Vagina (tissue), 2 donors: ENCODE data around the gene CTNND2. TPM values are rescaled to one million over a fixed set of nuclear protein-coding genes. Genes with fewer than 3 reads are reported as not detected.
"Not testable (repeated sequence)": the region's sequence is repeated elsewhere in the genome, so short reads cannot be mapped to it uniquely, and the experiment has no call there.

ENCODE experiments used
- DNase-seq, 2 donors: peaks; one replicate each; pipeline ENCODE4 v3.0.0-alpha.2; 2017; ENCODE audit errors: extremely low spot score in 2 of 2
- H3K27ac ChIP-seq: fragments of 200-600 bp; sonication (generic); one replicate; pipeline ENCODE4 v1.5.1; 2019
- H3K27me3 ChIP-seq: fragments of 200-600 bp; sonication (generic); one replicate; pipeline ENCODE4 v1.5.1; 2019
- H3K36me3 ChIP-seq, 2 donors: fragments of 200-600 bp; sonication (generic); one replicate each; pipeline ENCODE4 v1.5.1; 2017 to 2019
- H3K4me1 ChIP-seq: fragments of 200-600 bp; sonication (generic); one replicate; pipeline ENCODE4 v1.5.1; 2019
- H3K4me3 ChIP-seq, 2 donors: fragments of 200-600 bp; sonication (generic); 1 replicate in 1 of 2; 2 replicates in 1 of 2; pipeline ENCODE4 v1.5.1; 2016 to 2019
- H3K9me3 ChIP-seq: fragments of 200-600 bp; sonication (generic); one replicate; pipeline ENCODE4 v1.5.1; 2019
- POLR2A ChIP-seq, 2 donors: fragments of 450-650 bp; IDR thresholded peaks; one replicate each; pipeline ENCODE4 v1.6.1; 2017; ENCODE audit warnings: antibody characterized with exemption in 2 of 2, mild to moderate bottlenecking in 2 of 2, moderate library complexity in 2 of 2
- POLR2AphosphoS5 ChIP-seq, 2 donors: sonication (generic); formaldehyde crosslinking; IDR thresholded peaks; one replicate each; pipeline ENCODE4 v1.9.0; 2017; ENCODE audit warnings: antibody characterized with exemption in 2 of 2, mild to moderate bottlenecking in 2 of 2, low read depth in 1 of 2; ENCODE audit not compliant: insufficient read depth in 1 of 2
- intact Hi-C: fragments of 100-400 bp; cut with DNase I; formaldehyde crosslinking; loops from one replicate; pipeline ENCODE4 v1.15.1; 2023
- total RNA-seq: library from RNA; depleted of rRNA; stranded (reverse); fragments of >200 nt; gene quantifications from one replicate; pipeline ENCODE4 v1.2.3, GENCODE V29; 2016
- TF ChIP-seq, protein P1 (sequence below), 3 experiments: fragments of 450-650 bp in 2 of 3; fragments of 200-600 bp in 1 of 3; sonication (generic) in 1 of 3; IDR thresholded peaks; one replicate each; pipeline ENCODE4 v1.5.1; 2017 to 2019; ENCODE audit warnings: antibody characterized with exemption in 3 of 3, mild to moderate bottlenecking in 2 of 3, moderate library complexity in 2 of 3

CTNND2 gene
- total RNA-seq, 1 donor from 2014 or later = 1.7 TPM

DNA sequence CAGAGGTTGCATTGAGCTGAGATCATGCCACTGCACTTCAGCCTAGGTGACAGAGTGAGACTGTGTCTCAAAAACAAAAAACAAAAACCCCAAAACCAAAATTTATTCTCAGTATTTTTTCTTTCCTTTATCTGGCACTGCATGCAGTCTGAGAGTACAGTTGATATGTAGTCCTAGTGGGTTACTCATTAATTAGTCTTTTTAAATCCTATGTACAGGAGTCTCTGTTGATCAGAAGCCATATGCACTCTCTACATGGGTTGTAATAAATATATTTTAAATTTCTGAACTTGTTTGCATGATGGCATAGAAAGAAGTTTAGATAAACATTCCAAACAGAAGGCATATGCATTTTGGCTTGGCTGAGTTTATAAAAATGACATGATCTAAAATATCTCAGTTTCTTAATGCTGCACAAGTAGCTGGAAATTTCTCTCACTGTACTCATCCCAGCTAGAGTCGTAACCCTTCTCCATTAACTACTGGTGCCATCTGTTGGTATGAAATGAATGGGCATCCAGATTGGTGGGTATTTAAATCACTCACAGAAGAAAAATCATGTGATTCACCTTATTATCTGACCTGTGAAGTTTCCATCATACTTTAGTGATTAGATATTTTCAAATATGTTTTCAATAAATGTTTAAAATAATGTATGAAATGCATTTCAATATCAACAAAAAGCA lies 284.8 kb downstream of the CTNND2 start:
- no peak for TF ChIP-seq POLR2A (IDR thresholded peaks at IDR 0.05)
- TF ChIP-seq, protein P1, sequence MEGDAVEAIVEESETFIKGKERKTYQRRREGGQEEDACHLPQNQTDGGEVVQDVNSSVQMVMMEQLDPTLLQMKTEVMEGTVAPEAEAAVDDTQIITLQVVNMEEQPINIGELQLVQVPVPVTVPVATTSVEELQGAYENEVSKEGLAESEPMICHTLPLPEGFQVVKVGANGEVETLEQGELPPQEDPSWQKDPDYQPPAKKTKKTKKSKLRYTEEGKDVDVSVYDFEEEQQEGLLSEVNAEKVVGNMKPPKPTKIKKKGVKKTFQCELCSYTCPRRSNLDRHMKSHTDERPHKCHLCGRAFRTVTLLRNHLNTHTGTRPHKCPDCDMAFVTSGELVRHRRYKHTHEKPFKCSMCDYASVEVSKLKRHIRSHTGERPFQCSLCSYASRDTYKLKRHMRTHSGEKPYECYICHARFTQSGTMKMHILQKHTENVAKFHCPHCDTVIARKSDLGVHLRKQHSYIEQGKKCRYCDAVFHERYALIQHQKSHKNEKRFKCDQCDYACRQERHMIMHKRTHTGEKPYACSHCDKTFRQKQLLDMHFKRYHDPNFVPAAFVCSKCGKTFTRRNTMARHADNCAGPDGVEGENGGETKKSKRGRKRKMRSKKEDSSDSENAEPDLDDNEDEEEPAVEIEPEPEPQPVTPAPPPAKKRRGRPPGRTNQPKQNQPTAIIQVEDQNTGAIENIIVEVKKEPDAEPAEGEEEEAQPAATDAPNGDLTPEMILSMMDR (IDR thresholded peaks at IDR 0.05) = no peak
- no peak for TF ChIP-seq POLR2AphosphoS5 (IDR thresholded peaks at IDR 0.05; ENCODE audit: insufficient read depth in 1 of 2, low read depth in 1 of 2)
- Histone ChIP-seq H3K36me3 (no peaks in the 10 kb centered on the region), H3K27me3 (no peaks in the 10 kb centered on the region), H3K27ac (no peak overlapping the region), H3K9me3 (no peaks in the 10 kb centered on the region), H3K4me1 (no peaks in the 10 kb centered on the region), H3K4me3 (no peak overlapping the region)
- intact Hi-C loops = no loop called here
- DNase-seq = no peak

DNA sequence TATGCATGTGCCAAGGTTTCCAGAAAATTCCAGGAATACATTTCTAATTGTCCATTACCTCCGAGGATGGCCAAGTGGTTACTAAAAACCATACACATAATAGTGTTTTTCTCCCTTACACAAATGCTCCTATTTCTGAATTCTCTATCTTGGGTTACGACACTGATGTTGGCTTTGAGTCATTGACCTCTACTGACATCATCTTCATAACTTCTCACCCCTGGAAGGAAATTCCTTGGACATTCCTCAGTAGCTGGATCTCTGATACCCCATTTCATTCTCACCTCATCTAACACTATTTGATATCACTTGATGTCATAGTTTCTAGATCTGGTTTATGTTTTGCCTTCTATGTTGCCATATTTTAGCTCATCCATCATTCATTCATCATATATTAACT lies 287.2 kb downstream of the CTNND2 start:
- Histone ChIP-seq H3K4me1 (no peaks in the 10 kb centered on the region), H3K27ac (no peak overlapping the region), H3K27me3 (no peaks in the 10 kb centered on the region), H3K36me3 (no peaks in the 10 kb centered on the region), H3K4me3 (no peak overlapping the region), H3K9me3 (no peaks in the 10 kb centered on the region)
- TF ChIP-seq POLR2A (IDR thresholded peaks at IDR 0.05) (no peak), POLR2AphosphoS5 (IDR thresholded peaks at IDR 0.05; ENCODE audit: insufficient read depth in 1 of 2, low read depth in 1 of 2) (no peak)
- TF ChIP-seq, protein P1 (IDR thresholded peaks at IDR 0.05) = no peak
- intact Hi-C loops = no loop called here
- DNase-seq = no peak

DNA sequence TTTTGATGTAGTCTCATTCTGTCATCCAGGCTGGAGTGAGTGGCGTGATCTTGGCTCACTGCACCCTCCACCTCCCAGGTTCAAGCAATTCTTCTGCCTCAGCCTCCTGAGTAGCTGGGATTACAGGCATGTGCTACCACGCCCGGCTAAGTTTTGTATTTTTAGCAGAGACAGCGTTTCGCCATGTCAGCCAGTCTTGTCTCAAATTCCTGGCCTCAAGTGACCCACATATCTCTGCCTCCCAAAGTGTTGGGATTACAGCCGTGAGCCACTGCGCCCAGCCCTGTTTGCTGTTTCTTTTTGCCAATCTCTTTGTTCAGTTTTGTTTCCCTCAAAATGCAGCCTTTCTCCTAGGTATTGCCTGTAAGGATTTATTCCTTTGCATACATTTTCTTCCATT lies 287.6 kb downstream of the CTNND2 start:
- H3K27ac ChIP-seq, H3K27me3 ChIP-seq, H3K4me1 ChIP-seq, DNase-seq, H3K4me3 ChIP-seq, H3K36me3 ChIP-seq, H3K9me3 ChIP-seq, intact Hi-C loops: not testable (repeated sequence)

DNA sequence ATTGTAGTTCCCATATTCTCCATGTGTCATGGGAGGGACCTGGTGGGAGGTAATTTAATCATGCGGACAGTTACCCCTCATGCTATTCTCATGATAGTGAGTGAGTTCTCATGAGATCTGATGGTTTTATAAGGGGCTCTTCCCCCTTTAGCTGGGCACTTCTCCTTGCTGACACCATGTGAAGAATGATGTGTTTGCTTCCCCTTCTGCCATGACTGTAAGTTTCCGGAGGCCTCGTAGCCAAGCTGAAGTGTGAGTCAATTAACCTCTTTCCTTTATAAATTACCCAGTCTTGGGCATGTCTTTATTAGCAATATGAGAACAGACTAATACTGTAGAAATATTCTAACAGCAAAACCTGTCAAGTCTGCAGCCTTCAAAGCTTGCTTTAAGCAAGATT lies 293.2 kb downstream of the CTNND2 start:
- Histone ChIP-seq H3K4me3 (no peak overlapping the region), H3K9me3 (no peaks in the 10 kb centered on the region), H3K27me3 (no peaks in the 10 kb centered on the region), H3K4me1 (no peaks in the 10 kb centered on the region), H3K36me3 (no peaks in the 10 kb centered on the region), H3K27ac (no peak overlapping the region)
- intact Hi-C loops = no loop called here
- DNase-seq = no peak
- TF ChIP-seq POLR2A (IDR thresholded peaks at IDR 0.05) (no peak), POLR2AphosphoS5 (IDR thresholded peaks at IDR 0.05; ENCODE audit: insufficient read depth in 1 of 2, low read depth in 1 of 2) (no peak)

DNA sequence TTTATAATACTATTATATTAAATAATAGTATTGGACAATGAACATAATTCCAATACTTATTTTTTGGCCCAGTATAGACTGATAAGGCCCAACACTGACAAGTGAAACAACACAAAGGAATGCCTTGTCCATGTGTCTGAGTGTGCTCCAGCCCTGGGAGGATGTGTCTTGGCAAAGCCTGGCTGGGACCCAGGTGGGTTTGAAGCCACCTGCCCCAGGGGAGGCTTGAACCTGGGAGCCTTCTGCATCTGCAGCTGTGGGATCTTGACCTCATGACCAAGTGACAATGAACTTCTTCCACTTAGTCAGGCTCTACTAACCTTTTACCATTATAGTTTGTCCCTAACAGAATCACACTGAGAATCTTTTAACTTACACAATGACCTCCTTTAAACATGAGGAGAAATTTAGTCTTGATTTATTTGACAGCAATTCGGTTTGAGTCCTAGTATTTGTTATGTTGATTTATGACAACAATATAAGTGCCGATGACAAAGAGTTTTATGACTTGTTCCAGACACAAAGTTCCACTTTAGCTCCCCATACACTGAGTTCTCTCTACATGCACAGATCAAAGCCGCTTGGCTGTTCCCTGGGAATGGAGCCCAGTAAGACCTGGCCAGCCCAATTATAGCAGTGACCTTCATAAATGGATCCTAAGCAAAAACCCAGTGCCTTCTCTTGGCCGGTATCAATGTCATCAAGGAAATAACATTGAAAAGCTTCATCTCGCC lies 294.5 kb downstream of the CTNND2 start:
- Histone ChIP-seq H3K4me1 (no peaks in the 10 kb centered on the region), H3K27me3 (no peaks in the 10 kb centered on the region), H3K4me3 (no peak overlapping the region), H3K9me3 (no peaks in the 10 kb centered on the region), H3K36me3 (no peaks in the 10 kb centered on the region), H3K27ac (no peak overlapping the region)
- intact Hi-C loops = no loop called here
- no peak for DNase-seq
- TF ChIP-seq POLR2AphosphoS5 (IDR thresholded peaks at IDR 0.05; ENCODE audit: insufficient read depth in 1 of 2, low read depth in 1 of 2) = no peak
- no peak for TF ChIP-seq POLR2A (IDR thresholded peaks at IDR 0.05)
- TF ChIP-seq, protein P1 (IDR thresholded peaks at IDR 0.05) = no peak

DNA sequence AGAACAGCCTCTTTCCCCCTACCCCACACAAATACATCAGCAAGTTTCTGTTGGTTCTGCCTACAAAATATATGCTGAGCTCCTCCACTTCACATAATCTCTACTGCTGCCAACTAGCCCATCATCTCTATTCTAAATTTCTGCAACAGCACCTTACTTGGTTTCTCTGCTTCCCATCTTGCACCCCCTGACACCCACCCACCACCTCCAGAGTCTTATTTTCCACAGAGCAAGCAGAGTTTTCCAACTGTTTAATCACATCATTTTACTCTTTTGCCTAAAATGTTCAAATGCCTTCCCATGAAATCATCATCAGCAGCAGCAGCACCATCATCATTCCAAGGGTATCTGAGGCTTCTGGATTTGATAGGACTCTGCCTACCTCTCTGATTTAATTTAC lies 295.7 kb downstream of the CTNND2 start:
- TF ChIP-seq POLR2AphosphoS5 (IDR thresholded peaks at IDR 0.05; ENCODE audit: insufficient read depth in 1 of 2, low read depth in 1 of 2) (no peak), POLR2A (IDR thresholded peaks at IDR 0.05) (no peak)
- TF ChIP-seq, protein P1 (IDR thresholded peaks at IDR 0.05) = no peak
- Histone ChIP-seq H3K4me1 (no peaks in the 10 kb centered on the region), H3K27ac (no peak overlapping the region), H3K9me3 (no peaks in the 10 kb centered on the region), H3K4me3 (no peak overlapping the region), H3K36me3 (no peaks in the 10 kb centered on the region), H3K27me3 (no peaks in the 10 kb centered on the region)
- intact Hi-C loops = no loop called here
- DNase-seq = no peak
